NCI-H69 (cell line): ENCODE data around the gene CCDC200.
A peak's percentile ranks its signal among the peaks of the same experiment; 100 is the strongest.
"Not testable (repeated sequence)": the region's sequence is repeated elsewhere in the genome, so short reads cannot be mapped to it uniquely, and the experiment has no call there.

Source experiments
- DNase-seq: peaks from one replicate; lab custom pipeline; 2025; lab: John Stamatoyannopoulos, UW

The CCDC200 gene

DNA sequence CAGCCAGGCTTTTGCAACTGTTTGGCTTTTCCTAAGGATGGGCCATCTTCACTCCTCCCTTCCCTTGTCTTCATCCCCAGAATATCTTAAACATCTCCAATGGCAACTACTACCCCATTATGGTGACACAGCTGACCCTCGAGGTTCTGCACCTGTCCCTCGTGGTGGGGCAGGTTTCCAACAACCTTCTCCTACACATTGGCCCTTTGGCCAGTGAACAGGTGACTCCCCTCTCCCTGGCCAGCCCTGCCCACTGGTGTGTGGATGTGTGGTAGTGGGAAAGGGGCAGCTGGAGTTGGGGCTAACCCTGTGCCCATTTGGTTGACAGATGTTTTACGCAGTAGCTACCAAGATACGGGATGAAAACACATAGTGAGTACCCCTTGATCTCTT is 12.1 kb downstream of the CCDC200 start:
- DNase-seq = no peak

DNA sequence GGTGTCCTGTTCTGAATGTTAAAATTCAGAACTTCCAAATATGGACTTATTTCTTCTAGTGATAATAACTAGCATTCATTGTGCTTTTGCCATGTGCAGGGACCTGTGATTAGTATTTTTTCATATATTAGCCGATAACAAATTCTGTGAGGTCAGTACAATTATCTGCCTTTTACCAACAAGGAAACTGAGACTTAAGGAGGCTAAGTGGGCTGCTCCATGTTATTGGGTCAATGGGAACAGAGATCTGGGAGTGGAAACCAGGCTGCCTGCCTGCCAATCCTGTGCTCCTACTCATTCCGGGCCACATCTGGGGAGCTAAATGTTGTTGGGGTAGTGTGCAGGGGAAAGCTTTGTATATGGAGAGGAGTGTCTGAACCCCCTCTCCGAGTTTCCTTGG is 13.1 kb downstream of the CCDC200 start:
- DNase-seq = no peak

DNA sequence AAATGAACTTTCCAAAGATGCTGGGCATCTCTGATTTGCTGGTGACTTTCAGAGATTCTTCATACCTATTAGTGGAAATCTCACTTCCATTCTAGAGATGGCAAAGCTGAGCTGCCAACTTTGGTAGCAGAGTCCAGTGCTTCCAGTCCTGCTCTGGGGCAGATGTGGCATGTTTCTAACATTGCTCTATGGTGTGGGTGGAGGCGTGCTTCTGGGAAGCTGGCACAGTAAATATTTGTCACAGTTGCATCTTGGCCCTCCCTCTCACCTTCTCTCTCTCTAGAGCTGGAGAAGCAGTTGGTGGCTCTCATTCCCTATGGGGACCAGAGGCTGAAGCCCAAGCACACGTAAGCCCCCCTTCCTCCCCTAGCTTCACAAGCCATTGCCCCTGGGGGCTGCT is 14.9 kb downstream of the CCDC200 start:
- no peak for DNase-seq

DNA sequence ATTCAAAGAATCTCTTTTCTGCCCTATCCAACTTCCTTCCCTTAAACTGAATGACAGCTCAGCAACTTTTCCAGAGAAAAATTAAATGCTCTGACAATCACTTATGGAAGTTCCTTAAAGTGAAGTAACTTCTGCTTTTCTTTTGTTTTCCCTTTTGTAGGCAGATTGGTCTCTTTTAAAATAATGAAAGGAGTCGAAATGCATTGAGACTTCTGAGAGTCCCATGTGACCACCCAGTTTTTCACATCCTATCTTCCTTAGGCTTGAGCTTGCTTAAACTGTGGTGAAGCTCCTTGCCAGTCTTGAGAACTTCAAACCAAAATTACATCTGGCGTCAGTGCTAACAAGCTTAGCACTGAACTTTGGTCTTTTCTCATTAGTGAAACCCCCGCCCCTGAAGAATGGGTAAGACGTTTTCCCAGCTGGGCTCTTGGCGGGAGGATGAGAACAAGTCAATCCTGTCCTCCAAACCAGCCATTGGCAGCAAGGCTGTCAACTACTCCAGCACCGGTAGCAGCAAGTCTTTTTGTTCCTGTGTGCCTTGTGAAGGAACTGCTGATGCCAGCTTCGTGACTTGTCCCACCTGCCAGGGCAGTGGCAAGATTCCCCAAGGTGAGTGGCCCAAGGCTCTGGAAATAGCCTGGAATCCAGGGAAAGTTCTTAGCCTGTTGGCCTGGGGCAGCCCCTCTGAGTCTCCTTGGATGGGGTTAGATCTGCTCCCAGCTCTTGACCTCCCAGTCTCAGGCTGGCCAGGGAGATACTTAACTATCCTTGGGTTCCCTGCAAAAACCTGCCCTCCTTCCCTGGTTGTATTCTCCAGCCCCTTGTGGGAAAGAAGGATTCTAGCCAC is 15.6 kb downstream of the CCDC200 start:
- no peak for DNase-seq

DNA sequence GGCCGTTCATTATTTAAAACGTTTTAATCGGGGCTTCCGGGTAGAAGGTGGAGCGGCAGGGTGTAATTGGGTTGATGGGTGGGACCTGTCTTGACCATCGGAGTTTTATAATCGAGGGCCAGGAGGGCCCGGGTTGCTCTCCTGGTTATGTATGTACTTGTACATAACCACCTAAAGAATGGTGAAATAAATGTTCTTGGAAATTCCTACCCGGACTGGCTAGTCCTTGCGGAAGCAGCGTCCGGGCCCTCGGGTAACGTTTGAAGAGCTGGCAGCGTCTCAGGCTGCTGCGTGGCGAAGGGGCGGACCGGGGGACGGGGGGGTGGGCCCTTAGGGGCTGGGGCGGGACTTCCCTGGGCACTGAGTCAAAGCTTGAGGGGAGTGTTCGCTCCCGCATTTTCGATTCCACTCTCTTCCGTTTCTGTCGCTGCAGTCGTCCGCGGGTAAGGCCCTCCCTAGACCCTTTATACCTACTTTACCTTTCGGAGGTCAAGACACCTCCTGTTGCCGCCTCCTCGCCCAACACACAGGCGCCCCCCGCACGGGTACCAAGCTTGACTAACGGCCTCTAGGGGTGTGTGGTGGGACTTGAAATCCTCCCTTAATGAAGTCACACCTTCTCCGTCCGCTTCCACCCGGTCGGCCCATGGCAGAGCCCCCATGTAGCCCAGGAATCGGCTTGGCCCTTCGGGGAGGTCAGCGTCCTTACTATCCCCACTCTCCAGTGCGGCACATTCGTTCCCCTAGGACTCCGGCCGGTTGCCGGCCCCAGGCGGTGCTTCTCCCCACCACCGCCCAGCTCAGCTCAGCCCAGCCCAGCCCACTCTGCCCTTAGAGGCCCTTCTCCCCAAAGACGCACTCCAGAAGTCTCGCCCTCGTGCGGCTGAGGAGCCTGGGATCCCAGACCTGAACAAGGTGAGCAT is 16.7 kb downstream of the CCDC200 start, which contains the start of gene TMEM106A:
TMEM106A (plus strand) TSS at position 396 of the 923 bp plus-strand sequence. CDS start 1,167 bp downstream, outside the sequence.
- DNase-seq = peak; percentile 85

DNA sequence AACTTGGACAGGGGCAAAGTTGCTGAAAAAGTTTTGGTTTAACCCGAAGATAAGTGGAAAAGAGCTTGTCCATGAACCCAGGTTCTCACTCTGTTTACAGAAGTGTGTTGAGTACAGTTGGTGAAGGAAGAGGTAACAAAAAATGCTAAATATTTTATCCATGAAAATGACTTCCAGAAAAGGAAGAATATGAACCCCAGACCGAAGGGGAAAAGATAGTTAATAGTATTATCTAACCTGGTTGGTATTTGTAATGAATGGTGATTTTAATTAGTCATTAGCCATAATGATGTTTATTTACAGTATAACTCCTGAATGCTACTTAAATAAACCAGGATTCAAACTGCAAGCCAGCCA is 17.3 kb downstream of the CCDC200 start:
- no peak for DNase-seq

DNA sequence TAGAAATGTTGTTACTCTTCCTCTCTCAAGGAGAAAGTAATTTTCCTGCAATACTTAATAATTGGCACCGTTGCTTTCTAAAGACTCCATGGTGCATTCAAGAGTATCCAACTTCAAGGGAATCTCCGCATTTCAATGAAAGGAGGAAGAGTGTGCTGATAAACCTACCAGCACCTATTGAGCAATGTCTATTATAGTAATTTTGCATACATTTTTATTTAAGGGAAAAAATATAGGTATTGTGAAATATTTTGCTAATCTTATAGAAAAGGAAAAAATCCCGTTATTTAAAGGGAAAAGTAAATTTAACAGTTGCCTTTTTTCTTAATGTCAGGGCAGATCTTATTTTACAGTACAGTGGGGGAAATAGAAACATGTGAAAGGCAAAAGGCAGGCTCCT is 17.8 kb downstream of the CCDC200 start:
- DNase-seq = no peak

DNA sequence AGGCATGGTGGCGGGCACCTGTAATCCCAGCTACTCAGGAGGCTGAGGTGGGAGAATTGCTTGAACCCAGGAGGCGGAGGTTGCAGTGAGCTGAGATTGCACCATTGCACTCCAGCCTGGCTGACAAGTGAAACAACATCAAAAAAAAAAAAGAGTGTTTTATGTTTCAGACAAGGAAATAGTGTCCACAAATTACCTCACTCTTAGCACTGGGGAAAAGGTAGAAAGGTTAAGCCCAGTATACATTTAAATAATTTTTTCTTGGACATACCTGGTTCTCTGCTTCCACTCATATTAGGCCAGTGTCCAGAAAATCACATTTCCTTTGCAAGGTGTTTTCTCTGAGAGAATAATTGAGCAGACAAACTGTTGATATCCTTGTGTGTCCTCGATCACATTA is 25.4 kb downstream of the CCDC200 start:
- DNase-seq = not testable (repeated sequence)

DNA sequence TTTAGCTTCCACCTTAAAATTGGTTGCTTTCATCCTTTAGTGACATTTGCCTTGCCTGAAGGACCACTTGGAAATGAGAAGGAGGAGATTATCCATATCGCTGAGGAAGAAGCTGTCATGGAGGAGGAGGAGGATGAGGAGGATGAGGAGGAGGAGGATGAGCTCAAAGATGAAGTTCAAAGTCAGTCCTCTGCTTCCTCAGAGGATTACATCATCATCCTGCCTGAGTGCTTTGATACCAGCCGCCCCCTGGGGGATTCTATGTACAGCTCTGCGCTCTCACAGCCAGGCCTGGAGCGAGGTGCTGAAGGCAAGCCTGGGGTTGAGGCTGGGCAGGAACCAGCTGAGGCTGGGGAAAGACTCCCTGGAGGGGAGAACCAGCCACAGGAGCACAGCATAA is 28.3 kb downstream of the CCDC200 start:
- DNase-seq = peak; percentile 40

DNA sequence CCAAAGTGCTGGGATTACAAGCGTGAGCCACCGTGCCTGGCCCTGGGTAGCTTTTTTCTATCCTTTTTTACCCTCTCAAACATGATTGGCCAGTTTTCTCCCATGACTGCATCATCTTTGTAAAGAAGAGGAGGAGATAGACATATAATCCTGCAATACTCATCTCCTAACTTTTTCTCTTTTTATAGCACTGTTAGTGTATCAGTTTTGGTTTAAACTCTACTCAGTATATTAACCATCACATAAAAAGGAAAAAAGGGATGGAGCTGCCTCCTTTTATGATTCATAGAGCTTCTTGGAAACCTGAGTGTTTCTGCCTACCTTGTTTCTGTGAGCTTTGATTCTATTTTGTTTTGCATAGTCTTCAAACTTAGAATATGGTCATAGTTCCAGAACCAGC is 28.8 kb downstream of the CCDC200 start:
- no peak for DNase-seq

DNA sequence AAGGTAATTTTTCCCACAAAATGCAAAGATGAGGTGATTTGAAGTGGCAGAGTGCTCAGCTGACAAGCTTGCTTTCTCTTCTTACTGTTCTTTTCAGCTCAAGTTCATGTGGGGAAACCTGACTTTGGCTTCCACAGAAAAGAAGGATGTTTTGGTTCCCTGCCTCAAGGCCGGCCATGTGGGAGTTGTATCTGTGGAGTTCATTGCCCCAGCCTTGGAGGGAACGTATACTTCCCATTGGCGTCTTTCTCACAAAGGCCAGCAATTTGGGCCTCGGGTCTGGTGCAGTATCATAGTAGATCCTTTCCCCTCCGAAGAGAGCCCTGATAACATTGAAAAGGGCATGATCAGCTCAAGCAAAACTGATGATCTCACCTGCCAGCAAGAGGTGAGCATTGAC is 35.2 kb downstream of the CCDC200 start:
- no peak for DNase-seq

DNA sequence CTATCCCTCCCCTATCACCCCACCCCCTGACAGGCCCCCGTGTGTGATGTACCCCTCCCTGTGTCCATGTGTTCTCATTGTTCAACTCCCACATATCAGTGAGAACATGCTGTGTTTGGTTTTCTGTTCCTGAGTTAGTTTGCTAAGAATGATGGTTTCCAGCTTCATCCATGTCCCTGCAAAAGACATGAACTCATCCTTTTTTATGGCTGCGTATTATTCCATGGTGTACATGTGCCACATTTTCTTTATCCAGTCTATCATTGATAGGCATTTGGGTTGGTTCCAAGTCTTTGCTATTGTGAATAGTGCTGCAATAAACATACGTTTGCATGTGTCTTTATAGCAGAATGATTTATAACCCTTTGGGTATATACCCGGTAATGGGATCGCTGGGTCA is 41.8 kb downstream of the CCDC200 start:
- DNase-seq = not testable (repeated sequence)

DNA sequence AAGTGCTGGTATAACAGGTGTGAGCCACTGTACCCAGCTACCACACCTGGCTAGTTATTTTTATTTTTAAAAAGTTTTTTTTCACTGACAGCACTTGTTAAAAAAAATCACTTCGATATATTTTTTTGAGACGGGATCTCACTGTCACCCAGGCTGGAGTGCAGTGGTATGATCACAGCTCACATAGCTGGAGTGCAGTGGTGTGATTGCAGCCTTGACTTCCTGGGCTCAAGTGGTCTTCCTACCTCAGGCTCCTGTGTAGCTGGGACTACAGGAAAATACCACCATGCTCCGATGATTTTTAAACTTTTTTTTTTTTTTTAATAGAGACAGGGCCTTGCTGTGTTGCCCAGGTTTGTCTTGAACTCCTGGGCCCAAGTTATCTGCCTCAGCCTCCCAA is 44.5 kb downstream of the CCDC200 start:
- DNase-seq = no peak

DNA sequence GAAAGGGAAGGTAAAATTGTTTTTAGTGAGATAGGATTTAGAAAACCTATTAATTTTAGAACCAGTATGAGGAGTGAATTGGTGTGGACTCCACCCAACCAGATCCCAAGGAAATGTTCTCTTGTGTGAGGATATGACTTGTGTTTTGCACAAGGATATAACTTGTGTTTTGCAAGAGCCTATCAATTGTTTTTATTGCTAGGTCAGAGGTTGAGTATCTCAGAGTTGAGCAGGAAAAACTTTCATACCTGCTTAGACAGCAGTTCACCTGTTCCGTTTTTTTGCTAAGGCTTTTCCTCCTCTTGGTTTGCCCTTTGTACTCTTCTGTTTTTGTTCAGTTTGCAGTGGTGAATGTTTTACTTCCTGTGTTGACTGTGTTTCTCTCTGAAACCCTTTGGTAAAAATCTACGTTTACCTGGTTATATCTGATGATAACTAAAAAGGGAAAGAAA is 52.3 kb downstream of the CCDC200 start:
- DNase-seq = no peak

DNA sequence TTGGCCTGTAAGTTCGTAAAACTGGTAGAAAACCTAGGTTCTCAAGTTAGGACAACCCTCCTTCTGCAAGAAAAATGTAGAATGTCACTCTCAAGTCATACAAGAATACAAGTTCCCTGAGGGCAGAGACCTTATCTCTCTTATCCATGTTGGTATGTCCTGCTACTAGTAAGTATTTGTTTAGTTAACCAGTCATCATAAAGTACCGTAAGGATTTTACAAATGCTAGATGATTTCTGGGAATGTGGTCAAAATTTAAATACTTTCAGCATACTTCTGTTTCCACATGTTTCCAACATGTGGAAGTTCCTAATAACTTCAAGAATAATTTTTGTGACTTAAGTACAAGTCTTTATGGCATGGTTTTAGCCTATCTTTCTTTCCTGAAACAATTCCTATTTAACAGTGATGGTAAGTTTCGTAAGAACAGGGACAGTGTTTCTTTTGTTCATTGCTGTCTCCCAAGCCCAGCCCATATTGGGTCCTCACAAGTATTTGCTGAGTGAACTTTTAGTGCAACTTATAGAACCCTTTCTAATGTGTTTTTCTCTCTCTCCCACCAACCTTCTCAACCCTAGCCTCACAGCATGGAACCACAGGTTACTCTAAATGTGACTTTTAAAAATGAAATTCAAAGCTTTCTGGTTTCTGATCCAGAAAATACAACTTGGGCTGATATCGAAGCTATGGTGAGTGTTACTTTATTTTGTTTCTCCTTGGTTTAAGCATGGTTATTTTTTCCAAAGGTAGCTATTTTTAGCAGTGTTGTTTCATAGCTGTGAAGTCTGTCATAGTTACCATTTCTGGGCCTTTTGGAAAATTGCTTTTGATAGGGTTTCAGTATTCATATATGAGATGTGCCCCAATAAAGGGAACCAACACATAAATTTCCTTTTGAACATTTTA is 53.0 kb downstream of the CCDC200 start:
- no peak for DNase-seq

DNA sequence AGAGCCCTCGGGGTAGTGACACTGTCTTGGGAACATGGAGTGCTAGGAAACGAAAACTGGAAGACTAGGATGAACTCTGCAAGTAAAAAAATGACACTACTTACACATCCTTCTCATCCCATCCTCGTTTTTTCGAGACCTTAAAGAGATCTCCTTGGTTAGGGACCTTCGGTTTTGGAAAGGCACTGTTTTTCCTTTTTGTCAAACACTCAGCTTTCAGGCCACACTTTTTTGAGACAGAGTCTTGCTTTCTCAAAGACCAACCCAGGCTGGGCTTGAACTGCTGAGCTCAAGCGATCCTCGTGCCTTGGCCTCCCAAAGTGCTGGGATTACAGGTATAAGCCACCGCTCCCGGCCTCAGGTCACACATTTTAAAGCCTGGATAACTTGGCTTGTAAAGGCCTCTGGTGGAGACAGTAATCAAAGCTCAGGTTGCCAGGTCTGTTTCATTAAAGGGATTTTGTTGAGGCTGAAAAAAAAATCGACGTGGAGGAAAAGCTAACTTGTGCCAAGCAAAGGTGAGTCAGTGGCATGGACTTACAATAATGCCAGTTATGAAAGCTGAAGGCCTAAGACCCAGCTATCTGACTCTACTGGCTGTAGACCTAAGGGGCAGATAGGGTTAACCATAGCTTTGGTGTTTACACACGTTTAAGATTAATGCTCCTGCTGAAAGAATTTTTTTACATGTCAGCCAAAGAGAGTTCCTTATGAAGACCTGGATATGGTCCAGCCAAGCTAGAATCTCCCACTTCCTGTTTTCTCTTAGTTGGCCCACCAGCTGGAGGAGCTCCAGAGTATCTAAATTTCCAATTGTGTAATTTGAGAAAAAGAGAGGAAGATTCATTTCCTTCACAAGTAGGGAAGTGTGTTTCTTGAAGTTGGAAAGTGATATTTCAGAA is 56.6 kb downstream of the CCDC200 start:
- peak; percentile 66 for DNase-seq
